ENCODE data around the gene GAGE12F. TPM values are rescaled to one million over a fixed set of nuclear protein-coding genes. Genes with fewer than 3 reads are reported as not detected.

Gene GAGE12F
- total RNA-seq, 8 experiments from 2014 or later, result not detected

Other genes starting within 250 kb of the GAGE12F start
- not detected for gene GAGE12J, start 238.8 kb upstream of the GAGE12F start, total RNA-seq
- not detected for gene GAGE13, start 229.3 kb upstream of the GAGE12F start, total RNA-seq
- gene GAGE12C, start 28.7 kb upstream of the GAGE12F start, total RNA-seq, result not detected
- gene GAGE12D, start 19.1 kb upstream of the GAGE12F start, total RNA-seq, result not detected
- gene GAGE12E, start 9.6 kb upstream of the GAGE12F start, total RNA-seq, result not detected
- gene GAGE12G, start 9.6 kb downstream of the GAGE12F start, total RNA-seq, result not detected
- gene GAGE12H, start 19.1 kb downstream of the GAGE12F start, total RNA-seq, result not detected
- not detected for gene GAGE2A, start 28.7 kb downstream of the GAGE12F start, total RNA-seq
- under 1 TPM in 1 of 8 experiments, not detected in 7; 0.24 TPM for gene GAGE1, start 38.2 kb downstream of the GAGE12F start, total RNA-seq
- not detected for gene PAGE1, start 135.1 kb downstream of the GAGE12F start, total RNA-seq

Measured in motor neuron (in vitro differentiated cells).